H1 (cell line): ENCODE results near the gene CHTF18. TPM values are rescaled to one million over a fixed set of nuclear protein-coding genes. Genes with fewer than 3 reads are reported as not detected.

Source experiments
- E2F6 ChIP-seq: IDR thresholded peaks from 2 replicates; pipeline ENCODE4 v1.6.1; 2012; ENCODE audit warnings: inconsistent platforms
- EP300 ChIP-seq, 2 experiments: IDR thresholded peaks; 1 replicate in 1 of 2; 2 replicates in 1 of 2; pipeline ENCODE4 v1.6.1; 2011 to 2012; ENCODE audit warnings: low read depth in 2 of 2, low read length in 2 of 2, mild to moderate bottlenecking in 2 of 2, borderline replicate concordance in 1 of 2, inconsistent platforms in 1 of 2, moderate library complexity in 1 of 2
- GTF2F1 ChIP-seq: IDR thresholded peaks from 2 replicates; pipeline ENCODE4 v1.6.1; 2012; ENCODE audit warnings: low read depth, low read length, improper control_type of control experiment, borderline replicate concordance
- JUN ChIP-seq: IDR thresholded peaks from 2 replicates; pipeline ENCODE4 v1.6.1; 2011; ENCODE audit warnings: low read depth, mild to moderate bottlenecking, improper control_type of control experiment, low read length
- SIN3A ChIP-seq, 2 experiments: IDR thresholded peaks in 1 of 2; conservative IDR thresholded peaks in 1 of 2; 2 replicates each; pipeline ENCODE4 v1.6.1; 2011 to 2012; ENCODE audit warnings: low read length in 2 of 2, improper control_type of control experiment in 1 of 2, low read depth in 1 of 2, mild to moderate bottlenecking in 1 of 2
- SP2 ChIP-seq: IDR thresholded peaks from 2 replicates; pipeline ENCODE4 v1.6.1; 2012; ENCODE audit warnings: mild to moderate bottlenecking, low read length, inconsistent platforms
- TAF1 ChIP-seq: IDR thresholded peaks from 2 replicates; pipeline ENCODE4 v1.6.1; 2011; ENCODE audit warnings: mild to moderate bottlenecking, low read depth, low read length
- polyA plus RNA-seq, 7 experiments: library from polyadenylated mRNA; depleted of rRNA in 3 of 7; stranded (reverse) in 5 of 7; unstranded in 2 of 7; fragments of >200 nt in 5 of 7; fragments of 200-250 nt in 2 of 7; gene quantifications; 1 replicate in 5 of 7; 2 replicates in 1 of 7; 4 replicates in 1 of 7; pipeline versions ENCODE4 v1.2.1 to v1.2.3, GENCODE V29; 2011 to 2013; ENCODE audit warnings: missing spikeins in 2 of 7, mixed read lengths in 2 of 7
- total RNA-seq: library from RNA; stranded (reverse); fragmentation: NEBNext Ultra II Directional; extraction: Animal tissue kit (Norgen Biotek cat#: 25700); gene quantifications from 2 replicates; pipeline ENCODE4 v1.2.1, GENCODE V29; 2021
- TF ChIP-seq, protein P1 (sequence below): IDR thresholded peaks from 2 replicates; pipeline ENCODE4 v1.6.1; 2011; ENCODE audit warnings: low read depth, mild to moderate bottlenecking, low read length; ENCODE audit not compliant: insufficient read depth

CHTF18 gene
- total and polyA plus RNA-seq, 2 of the 8 experiments (the other 6 are each of a cell fraction or from before 2014, with no cell fraction given): 75.3 to 104 TPM

- TF ChIP-seq, protein P1, sequence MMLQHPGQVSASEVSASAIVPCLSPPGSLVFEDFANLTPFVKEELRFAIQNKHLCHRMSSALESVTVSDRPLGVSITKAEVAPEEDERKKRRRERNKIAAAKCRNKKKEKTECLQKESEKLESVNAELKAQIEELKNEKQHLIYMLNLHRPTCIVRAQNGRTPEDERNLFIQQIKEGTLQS: no peak
- TF ChIP-seq SIN3A (conservative IDR thresholded peaks at IDR 0.05 in 1 of 2, IDR thresholded peaks at IDR 0.05 in 1 of 2; ENCODE audit: low read depth in 1 of 2, low read length in 2 of 2) (no peak), SP2 (no peak), EP300 (IDR thresholded peaks at IDR 0.05; ENCODE audit: borderline replicate concordance in 1 of 2, low read depth in 2 of 2, low read length in 2 of 2) (no peak), E2F6 (no peak), JUN (no peak), GTF2F1 (no peak), TAF1 (no peak)
These were observed 7.3 kb downstream of the CHTF18 start (continued) for GRCh38 chr16:795580-796229.
